NOMO-1 treated with DMSO at 0.1 percent for 48 hours (cell line): ENCODE data around the gene SYNJ2.

Experiments used
- DNase-seq: peaks from one replicate; lab custom pipeline; 2025; ENCODE audit not compliant: unreplicated experiment; lab: John Stamatoyannopoulos, UW

Gene SYNJ2

DNA sequence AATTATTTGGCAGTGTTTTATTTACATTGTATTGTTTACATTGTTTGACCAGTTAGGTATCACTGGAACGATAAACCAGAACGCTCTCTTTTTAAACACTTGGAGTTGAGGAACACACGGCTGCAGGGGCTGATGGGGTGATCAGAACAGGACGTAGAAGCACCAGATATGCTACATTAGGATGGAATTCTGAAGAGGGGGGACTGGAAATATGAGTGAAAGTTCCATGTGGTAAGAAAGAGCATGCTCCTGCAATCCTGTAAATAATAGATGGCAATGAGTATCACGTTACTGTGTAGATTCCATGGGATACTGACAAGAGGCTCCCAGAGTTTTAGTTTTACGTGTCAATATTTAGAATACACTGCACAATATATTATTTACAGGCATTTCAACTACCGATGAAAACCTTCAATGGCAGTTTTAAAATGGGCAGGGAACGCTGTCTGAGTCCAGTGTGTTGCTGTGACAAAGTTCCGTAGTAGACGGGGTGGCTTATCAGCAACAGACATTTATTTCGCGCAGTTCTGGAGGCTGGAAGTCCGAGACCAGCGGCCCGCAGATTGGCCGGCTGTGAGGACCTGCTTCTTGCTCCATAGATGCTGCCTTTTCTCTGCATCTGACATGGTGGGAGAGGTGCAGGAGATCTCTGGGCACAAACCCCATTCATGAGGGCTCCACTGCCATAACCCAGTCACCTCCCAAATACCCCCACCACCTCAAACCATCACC, 43.1 kb downstream of the SYNJ2 start:
- no peak for DNase-seq

DNA sequence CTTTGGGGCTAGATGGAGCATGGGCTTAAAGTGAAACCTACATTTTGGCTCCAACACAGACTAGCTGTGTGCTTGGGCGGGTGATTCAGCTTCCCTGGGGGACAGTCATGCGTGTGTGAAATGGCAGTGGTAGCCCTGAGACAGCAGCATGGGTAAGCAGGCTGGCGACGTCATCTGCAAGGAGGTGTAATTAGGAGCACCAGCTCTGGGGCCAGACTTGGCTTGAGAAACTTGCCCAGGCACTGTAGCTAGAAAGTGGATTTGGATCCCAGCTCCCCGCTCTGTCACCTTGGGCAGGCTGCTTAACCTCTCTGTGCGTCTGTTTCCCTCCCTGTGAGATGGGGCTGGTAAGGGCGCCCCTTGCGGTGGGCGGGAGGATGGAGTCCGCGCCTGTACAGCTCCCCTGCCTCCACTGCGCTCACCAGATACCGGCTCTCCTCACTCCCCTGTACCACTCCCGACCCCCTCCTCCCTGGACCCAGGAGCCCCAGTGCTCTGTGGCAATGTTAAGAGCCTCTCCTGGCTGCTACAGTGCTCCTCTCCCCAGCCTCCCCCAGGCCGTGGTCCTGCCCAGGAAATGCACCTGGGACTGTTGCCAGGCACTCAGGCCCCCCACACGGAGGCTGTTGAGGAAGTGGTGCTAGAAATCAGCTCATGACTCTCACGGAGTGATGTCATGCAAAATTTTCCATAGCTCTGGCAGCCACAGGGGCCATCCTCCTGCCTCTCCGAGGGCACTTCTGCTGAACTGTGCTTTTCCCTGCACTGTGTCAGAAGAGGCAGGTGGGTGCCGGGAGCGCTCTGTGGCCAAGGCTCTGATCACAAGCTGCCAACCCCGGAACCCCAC, 44.6 kb downstream of the SYNJ2 start:
- DNase-seq = peak; percentile 54

DNA sequence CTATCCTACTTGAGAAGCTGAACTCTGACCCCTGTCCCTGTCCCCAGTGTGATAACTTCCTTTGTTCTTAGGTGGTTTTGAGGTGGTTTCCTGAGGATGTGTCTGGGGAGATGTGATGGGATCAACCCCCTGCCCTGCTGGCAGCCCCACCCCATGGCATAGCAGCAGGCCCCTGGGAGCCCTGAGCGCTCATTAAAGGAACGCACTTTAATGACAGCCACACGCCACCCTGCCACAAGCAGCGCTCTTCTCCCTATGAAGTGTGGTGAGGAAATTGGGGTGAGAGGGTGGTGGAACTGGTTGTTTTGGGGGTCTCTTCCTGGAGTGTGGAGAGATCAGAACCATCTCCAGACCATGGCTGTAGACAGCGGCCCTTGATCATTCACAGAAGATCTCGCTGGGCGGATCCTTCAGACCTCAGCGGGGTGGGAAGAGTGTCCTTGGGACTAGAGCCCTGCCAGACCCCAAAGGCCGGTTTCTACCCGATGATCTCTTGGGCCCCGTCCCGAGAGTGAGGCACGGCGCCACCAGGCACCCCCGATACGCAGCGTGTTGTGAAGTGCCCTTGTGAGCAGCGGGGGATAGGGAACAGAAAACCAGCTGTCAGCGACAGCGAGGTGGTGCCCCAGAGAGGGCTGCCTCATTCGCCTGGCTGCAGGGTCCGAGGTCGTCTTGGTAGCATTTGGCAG, 45.4 kb downstream of the SYNJ2 start:
- DNase-seq = peak; percentile 54

DNA sequence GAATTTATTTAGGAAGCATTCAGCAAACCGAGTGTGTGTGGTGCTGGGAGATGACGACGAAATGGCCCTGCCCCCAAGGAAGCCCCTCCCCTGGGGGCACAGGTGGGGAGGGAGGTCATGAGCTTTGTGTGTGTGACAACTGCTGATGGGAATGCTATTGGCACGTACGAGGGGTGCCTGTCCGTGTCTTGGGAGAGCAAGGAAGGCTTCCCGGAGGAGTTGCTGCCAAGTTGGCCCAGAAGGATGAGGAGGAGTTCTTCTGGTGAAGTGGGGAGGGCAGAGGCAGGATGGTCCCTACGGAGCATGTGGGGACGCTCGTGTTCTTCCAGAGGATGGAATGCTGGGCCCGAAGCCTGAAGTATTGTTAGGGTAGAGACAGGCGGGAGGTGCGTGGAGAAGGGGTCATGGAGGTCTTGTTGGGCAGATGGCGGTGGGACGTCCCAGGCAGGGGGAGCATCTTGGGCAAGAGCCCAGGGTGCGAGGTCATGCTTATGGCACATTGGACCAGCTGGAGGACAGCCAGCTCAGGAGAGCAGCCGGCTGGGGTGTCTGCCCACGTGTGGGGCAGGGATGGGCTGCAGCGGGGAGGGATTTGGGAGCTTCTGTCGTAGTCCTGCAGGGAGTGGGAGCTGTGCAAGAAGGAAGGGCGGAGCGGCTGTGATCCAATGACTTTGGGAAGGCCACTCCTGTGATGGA, 46.1 kb downstream of the SYNJ2 start:
- no peak for DNase-seq

DNA sequence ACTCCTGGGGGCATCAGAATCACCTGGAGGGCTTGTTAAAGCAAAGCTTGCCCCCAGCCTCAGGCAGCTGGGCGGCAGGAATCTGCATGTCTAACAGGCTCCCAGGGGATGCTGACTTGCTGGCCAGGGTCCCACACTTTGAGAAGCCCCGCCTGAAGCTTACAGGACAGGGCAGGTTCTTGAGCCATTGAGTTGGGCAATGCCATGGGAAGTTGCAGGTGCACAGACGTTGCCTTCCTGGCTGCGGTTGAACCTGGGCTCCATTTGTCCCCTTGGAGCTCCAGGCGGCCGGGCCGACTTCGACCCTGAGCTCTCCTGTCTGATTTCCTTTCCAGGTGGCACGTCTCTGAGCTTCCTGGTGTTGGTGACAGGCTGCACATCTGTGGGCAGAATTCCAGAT, 46.8 kb downstream of the SYNJ2 start:
- DNase-seq = no peak

DNA sequence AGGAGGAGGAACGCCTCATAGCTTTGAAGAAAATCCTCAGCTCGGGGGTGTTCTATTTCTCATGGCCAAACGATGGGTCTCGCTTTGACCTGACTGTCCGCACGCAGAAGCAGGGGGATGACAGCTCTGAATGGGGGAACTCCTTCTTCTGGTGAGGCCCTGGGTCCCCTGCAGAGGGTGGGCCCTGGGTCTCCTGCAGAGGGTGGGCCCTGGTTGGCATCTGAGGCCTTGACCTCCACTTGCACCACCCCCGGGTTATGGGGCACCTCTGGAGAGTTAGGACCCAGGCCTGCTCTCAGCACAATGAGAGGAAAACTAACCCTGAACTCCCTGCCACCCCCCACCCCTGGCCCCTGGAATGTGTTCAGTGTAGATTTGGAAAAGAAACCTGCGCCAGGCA, 47.2 kb downstream of the SYNJ2 start:
- DNase-seq = no peak

DNA sequence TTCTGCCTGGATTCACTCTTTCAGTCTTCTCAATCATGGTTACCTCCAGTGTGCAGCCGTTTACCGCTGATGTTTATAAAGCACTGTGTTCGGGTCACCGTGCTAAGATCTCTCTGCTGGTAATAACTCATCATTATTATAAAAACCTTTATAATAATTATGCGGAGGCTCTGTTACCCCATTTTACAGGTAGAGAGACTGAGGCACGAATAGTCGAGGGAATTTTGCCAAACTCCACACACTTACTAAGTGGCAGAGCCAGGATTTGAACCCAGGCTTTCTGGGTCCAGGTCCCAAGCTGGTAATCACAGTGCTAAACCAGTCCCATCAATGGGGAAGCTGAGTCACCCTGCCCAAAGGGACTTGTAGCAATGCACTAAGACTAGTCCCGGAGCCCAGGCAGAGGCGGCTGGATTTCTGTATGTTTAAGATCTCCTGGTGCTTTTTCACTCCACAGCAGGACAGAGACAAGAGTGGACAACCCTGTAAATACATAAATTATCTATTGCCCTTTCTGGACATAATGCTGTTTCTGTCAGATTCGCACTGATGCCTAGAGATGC, 48.1 kb downstream of the SYNJ2 start:
- DNase-seq = no peak

DNA sequence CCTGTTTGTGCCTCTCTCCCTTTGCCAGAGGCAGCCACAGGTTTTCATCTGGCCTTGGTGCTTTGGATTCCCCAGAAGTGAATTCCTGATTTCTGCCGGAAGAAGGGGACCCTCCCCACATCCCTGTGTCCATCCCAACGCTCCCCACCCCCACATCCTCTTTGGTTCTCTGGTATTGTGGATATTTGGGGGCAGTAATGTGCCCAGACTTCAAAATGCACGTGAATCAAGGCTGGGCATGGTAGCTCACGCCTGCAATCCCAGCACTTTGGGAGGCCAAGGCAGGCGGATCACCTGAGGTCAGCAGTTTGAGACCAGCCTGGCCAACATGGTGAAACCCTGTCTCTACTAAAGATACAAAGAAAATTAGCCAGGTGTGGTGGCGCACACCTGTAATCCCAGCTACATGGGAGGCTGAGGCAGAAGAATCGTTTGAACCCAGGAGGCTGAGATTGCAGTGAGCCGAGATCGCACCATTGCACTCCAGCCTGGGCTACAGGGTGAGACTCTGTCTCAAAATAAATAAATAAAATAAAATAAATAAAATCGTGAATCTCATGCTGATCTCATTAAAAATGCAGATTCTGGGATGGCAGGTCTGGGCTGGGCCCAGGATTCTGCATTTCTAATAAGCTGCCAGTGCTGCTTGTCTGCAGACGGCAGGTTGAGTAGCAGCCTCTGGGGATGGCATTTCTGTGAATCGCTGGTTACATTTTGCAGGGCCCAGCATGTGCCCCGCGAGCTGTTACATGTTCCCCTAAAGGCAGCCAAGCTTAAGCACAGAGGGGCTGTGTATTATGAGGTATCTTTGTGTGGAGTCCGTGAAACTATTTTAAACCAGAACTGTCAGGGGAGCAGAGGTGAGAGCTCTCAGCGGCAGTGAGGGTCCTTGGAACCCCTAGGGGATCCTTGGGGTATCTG, 49.0 kb downstream of the SYNJ2 start:
- DNase-seq = peak; percentile 37

DNA sequence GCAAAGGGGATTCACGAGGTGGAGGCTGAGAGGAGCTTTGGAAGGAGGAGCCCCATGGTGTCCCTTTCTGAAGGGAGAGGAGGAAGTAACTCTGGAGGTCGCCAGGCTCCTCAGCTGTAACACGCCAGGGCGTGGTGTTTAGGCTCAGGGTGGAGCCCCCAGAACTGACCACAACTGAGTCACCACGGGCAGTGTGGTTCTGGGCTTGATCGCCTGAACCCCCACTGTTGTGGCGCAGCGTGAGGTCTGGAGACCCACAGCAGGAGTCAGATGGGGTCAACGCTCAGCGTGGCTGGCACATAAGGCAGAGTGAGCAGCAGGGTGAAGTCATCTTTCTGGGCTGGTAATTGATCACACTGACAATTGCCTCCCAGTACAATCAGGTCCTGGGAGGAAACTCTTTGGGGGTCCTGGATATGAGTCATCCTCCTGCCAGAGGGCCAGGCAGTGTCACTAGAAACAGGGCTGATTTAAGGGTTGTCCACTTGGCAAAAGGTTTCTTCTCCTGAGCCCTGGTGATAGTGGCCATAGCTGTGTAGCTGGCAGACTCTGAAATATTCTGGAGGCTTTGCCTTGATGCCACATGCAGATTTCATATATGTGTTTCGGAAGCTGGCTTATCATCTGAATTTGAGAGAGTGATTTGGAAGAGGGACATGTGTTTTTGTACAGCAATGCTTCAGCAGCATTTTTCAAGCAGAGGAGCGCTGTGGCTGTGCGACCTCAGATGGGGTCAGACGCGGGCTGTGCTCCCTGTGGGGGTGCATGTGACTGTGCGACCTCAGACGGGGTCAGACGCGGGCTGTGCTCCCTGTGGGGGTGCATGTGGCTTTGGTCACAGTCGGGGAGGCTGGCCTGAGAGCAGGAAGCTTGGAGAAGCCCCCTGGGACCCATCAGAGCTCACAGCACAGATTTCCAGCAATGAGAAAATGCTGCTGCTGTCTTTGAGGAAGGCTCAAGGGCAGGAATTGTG, 50.0 kb downstream of the SYNJ2 start:
- DNase-seq = peak; percentile 85

DNA sequence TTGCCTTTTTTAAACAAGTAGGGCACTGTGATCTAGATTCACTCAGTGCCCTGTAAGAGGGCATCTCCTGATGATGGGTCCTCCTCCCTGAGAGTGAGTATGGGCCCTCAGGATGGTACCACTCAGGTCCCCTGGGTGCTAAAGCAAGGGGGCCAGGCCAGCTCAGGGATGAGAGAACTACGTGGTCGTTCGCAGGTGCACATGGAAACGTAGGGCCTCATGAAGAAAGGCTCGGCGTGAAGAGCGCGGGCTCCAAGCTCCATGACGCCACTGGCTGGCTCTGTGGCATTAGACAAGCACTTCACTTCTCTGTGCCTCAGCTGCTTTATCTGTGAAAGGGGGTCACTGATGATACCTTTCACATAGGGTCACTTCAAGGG, 50.7 kb downstream of the SYNJ2 start:
- DNase-seq = no peak

DNA sequence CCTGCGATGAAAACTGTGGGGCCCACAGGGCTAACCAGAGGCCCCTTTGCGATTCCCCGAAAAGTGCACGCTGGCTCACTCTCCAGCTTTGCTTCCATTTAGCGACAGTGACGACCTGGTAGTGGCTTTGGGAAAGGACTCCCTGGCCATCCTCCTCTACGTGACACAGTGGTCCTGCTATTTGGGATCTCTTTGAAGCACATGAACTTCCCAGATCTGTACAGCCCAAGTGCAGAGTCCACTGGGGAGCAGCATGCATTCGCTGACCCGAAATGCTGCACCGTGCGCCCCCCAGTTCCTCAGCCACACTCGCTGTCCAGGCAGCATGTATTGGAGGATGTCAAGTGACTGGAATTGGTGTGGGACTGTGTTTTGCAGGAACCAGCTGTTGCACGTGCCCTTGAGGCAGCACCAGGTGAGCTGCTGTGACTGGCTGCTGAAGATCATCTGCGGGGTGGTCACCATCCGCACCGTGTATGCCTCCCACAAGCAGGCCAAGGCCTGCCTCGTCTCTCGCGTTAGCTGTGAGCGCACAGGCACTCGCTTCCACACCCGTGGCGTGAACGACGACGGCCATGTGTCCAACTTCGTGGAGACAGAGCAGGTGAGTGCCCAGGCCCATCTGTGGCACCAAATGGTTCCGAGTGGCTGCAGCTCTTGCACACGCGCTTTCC, 51.6 kb downstream of the SYNJ2 start:
- no peak for DNase-seq

DNA sequence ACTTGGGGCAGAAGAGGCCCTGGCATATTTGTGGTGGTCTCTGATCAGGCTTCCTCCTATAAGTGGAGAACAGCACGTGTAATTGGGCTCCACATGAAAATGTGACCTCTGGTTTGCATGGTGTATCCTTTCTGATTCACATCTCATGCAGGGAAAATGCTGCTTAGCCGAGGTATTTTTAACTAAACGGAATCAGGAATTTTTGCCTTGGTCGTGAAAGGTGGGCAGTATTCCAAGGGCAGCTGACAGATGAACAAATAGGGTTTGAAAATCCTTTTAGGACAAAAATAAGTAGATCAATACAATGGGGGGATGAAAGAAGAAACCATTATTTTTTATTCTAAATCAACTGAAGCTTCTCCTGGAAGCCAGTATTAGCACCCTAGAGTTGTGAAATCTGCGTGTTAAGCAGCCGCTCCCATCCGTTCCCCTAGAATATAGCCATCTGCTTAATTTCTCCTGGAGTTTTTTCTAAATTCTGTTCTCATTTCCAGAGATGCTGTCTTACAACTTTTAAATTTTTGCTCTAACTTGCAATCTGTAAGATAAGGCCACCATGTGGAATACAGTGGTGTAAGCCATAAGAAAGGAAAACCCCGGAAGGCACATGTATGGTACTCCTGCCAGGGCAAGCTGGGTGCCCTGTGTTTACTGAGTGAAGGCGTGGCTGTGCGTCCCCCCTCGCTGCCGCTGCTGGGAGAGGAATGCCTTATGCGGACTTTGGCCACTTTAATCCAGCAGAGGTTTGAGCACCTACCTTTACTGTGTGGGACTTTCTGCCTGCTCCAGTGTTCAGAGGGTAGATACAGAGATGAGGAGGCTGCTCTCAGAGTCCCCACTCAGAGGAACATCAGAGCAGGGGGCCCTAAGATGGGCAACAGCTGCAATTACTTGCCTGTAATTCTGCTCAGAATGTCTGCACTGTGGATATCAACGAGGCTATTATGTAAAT, 52.4 kb downstream of the SYNJ2 start:
- DNase-seq = no peak

DNA sequence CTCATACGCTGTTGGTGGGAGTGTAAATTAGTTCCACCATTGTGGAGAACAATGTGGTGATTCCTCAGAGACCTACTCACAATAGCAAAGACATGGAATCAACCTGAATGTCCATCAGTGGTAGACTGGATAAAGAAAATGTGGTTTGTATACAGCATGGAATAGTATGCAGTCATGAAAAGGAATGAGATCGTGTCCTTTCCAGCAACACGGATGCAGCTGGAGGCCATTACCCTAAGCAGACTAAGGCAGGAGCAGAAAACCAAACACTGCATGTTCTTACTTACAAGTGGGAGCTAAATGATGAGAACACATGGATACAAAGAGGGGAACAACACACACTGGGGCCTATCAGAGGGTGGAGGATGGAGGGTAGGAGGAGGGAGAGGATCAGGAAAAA, 54.6 kb downstream of the SYNJ2 start:
- no peak for DNase-seq

DNA sequence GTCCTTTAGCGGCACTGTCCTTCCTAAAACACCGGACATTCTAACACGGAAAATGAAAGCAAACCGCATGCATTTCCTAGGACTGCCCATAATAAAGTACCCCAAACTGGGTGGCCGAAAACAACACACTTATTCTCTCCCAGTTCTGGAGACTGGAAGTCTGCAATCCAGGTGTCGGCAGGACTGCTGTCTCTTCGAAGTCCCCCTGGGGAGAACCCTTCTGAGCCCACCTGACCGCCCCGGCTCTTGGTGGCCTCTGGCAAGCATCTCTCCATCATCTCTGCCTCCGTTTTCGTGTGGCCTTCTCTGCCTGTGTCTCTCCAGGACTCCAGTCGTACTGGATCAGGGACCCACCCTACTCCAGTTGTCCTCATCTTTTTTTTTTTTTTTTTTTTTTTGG, 55.4 kb downstream of the SYNJ2 start:
- no peak for DNase-seq

DNA sequence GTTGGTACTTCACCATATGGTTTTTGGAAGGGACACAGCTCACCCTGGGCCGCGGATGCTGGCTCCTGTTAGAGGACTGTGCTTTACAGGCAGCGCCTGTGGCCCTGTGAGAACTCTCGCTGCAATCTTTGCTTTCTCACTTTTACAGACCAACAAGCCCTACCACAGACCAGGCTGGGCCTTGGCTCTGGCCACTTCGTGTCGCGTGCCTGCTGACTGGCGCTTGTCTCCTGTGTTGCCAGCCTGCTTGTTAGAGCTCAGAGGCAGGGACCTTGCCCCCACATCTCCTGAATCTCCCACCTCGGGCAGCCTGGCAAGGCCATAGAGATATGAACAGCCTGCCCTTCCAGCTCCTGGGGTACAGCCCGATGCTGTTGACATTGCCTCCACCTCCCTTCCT, 56.1 kb downstream of the SYNJ2 start:
- DNase-seq = no peak

DNA sequence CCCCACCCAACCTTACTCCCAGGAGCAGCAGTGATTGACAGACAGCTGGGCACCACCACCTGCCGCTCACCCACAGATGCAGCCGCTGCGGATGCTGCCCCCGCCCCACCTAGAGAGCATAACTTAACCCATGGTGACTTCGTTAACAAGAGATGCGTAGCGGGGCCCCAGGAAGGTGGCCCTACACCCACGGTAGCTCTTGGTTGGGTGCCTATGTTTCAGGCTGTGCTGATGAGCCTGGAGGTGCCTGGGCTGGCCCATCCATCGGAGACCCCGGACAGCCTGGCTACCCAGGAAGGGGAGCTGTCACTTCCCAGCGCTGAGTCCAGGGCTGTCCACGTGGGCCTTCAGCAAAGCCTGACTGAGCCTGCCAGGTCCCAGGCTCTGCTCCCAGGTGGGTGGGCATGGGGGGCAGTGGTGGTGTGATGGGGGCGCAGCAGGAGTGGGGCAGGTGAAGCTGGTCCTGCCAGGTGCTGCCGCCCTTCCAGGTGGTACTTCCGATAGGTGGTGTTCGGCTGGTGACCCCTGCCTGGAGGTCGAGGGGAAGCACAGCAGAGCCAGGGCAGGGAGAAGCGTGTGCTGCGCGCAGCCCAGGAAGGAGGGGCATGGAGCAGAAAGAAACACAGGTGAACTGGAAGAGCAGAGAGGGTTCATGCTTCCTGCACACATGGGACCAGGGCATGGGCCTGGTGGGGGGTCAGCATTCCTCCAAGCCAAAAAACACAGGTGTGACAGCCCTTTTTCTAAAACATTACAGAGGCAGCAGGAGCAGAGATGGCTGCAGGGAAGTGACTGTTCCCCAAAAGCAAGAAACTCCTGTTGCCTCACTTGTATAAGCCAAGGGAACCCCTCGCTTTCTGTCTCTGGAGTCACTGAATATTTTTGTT, 56.9 kb downstream of the SYNJ2 start:
- no peak for DNase-seq
